RCC 7860 (cell line): ENCODE measurements around the gene CILP.

Experiments used
- DNase-seq: peaks from one replicate; pipeline ENCODE4 v3.0.0-alpha.2; 2015; ENCODE audit warnings: low spot score
- FAIRE-seq: peaks from 2 replicates; lab custom pipeline; 2012; peaks lifted over from hg19 to GRCh38; lab: Jason Lieb, UNC

Gene CILP

DNA sequence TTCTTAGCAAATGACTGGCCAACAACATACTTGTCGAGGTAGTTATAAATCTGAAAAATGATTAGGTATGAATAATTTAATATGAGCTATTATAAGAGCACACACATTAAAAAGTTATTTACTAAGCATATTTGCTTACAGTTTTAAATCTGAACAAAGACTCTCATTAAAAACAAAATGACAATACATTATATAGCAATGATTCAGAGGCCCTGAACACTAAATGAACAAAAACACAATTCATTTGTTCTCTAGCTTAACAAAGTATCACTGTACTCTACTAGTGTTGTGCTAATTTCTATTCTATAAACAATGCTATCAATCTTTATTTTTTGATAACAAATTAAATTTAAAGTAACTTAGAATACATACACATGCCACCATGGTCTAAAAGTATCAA, 47.1 kb downstream of the CILP start:
- FAIRE-seq (no peak), DNase-seq (no peak)

DNA sequence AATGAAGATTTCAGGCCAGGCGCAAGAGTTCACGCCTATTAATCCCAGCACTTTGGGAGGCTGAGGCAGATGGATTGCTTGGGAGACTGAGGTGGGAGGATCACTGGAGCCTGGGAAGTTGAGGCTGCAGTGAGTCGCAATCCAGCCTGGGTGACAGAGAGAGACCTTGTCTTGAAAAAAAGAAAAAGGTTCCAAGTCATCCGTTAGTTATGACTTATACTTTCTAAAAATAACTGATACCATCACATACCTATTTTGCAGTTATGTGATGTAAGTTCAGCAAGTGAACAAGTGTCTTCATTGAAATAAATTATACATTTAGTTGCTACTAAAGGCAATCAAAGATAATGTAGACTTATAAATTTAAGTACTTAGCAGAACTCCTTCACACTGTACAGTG, 48.2 kb downstream of the CILP start:
- FAIRE-seq, result no peak

DNA sequence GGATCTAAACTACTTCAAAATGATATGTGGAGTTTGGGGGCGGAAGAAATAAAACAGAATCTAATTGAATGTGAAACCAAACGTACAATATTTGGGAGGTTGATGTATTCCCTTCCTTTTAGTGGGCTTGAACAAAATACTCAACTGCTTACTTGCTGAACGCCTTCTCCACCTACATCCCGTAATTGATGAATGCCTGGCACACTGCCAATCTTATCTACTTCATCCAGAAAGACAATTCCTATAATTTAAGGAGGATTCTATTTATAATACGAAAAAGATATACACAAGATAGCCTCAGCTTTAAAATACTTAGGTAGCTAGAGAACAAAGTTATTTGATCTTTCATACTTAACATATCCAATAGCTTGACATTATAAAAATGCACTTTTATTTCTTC, 54.6 kb downstream of the CILP start:
- DNase-seq (no peak), FAIRE-seq (no peak)

More for the DNA sequence above, 48.2 kb downstream of the CILP start:
- no peak for DNase-seq

DNA sequence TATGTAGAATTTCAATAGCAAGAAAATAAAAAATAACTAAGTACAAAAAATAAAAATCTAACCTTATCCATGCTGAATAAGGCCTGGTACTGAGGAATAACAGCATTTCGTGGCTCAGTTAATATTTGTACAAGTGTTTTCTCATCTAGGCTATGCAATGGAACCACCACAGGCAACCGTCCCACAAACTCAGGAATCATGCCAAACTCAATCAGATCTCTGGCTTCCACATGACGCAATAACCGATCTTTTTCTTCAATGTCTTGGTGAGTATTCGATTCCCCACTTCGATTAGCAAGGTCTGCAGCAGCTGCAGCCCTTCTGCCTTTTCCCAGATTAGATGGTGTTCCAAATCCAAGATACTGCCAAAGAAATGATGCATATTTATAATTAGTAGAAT, 56.6 kb downstream of the CILP start:
- DNase-seq, result no peak
- FAIRE-seq, result no peak

DNA sequence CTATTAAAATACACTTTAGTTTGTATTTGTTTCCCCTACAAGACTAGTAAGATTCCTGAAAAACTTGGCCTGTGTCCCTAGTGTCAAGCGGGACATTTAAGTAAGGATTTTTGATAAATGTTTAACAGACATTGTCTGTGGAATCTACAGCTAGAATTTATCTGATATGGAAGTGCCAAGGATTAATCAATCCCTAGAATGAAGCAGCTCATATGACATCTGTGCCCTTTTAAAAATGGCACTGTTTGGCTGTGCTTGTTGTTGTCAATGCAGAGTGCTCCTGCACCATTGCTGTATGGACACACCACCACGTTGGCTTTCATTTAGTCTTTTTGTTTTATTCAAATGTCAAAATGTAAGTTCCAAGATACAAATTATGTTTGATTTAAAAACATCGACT, 63.4 kb downstream of the CILP start:
- no peak for FAIRE-seq

DNA sequence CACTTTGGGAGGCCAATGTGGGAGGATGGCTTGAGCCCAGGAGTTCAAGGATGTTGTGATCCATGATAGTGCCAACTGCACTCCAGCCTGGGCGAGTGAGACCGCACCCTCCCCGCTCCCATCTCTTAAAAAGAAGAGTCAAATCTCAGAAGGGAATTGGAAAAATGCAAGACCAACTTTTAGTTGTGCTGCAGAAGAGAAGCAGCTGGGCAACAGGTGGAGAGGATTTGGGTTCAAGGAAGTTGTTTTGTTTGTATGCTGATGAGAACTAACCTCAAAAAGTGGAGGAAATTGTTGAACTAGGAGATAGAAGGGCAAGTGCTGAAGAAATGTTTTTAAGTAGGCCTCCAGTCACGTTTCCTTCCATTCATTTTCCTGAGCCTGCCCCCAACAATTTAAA, 64.8 kb downstream of the CILP start:
- DNase-seq (no peak), FAIRE-seq (no peak)

More for the DNA sequence above, 63.4 kb downstream of the CILP start:
- no peak for DNase-seq
